HG03520 (cell line): ENCODE results near the gene ADK.
"Not testable (repeated sequence)": the region's sequence is repeated elsewhere in the genome, so short reads cannot be mapped to it uniquely, and the experiment has no call there.

Source experiments
- ATAC-seq: cut with Tn5 transposase; IDR thresholded peaks from one replicate; pipeline ENCODE4 v1.9.1; 2021; ENCODE audit warnings: mild to moderate bottlenecking, moderate library complexity; ENCODE audit not compliant: unreplicated experiment

Gene ADK

GRCh38 chr10:74337330-74338016, 186.5 kb downstream of the ADK start:
- ATAC-seq, result no peak

GRCh38 chr10:74342991-74343390, 192.0 kb downstream of the ADK start:
- no peak for ATAC-seq

GRCh38 chr10:74343804-74344203, 192.8 kb downstream of the ADK start:
- ATAC-seq, result no peak

GRCh38 chr10:74344306-74344705, 193.3 kb downstream of the ADK start:
- ATAC-seq, result no peak

GRCh38 chr10:74347522-74347921, 196.5 kb downstream of the ADK start:
- ATAC-seq, result no peak

GRCh38 chr10:74353021-74353420, 202.0 kb downstream of the ADK start:
- not testable (repeated sequence) for ATAC-seq

- ATAC-seq, result no peak
Measured at GRCh38 chr10:74361678-74362077, 210.7 kb downstream of the ADK start.

- no peak for ATAC-seq
Measured at GRCh38 chr10:74363727-74364126, 212.7 kb downstream of the ADK start.

GRCh38 chr10:74365109-74365508, 214.1 kb downstream of the ADK start:
- no peak for ATAC-seq

- ATAC-seq, result no peak
Measured at GRCh38 chr10:74371696-74372095, 220.7 kb downstream of the ADK start.

- ATAC-seq, result no peak
Measured at GRCh38 chr10:74373059-74373458, 222.0 kb downstream of the ADK start.

- no peak for ATAC-seq
Measured at GRCh38 chr10:74377476-74377875, 226.5 kb downstream of the ADK start.

GRCh38 chr10:74379474-74379873, 228.5 kb downstream of the ADK start:
- ATAC-seq, result no peak

- no peak for ATAC-seq
Measured at GRCh38 chr10:74380795-74381194, 229.8 kb downstream of the ADK start.

- no peak for ATAC-seq
Measured at GRCh38 chr10:74381291-74381853, 230.4 kb downstream of the ADK start.

- no peak for ATAC-seq
Measured at GRCh38 chr10:74382663-74383062, 231.6 kb downstream of the ADK start.

- no peak for ATAC-seq
Measured at GRCh38 chr10:74383642-74384041, 232.6 kb downstream of the ADK start.

- ATAC-seq, result no peak
Measured at GRCh38 chr10:74384615-74385183, 233.7 kb downstream of the ADK start.

- no peak for ATAC-seq
Measured at GRCh38 chr10:74388801-74389200, 237.8 kb downstream of the ADK start.

GRCh38 chr10:74391786-74392185, 240.8 kb downstream of the ADK start:
- no peak for ATAC-seq

GRCh38 chr10:74394416-74394969, 243.5 kb downstream of the ADK start:
- no peak for ATAC-seq

GRCh38 chr10:74400186-74400585, 249.2 kb downstream of the ADK start:
- ATAC-seq, result no peak
